ENCODE measurements around the gene LRRFIP2.
"Not testable (repeated sequence)": the region's sequence is repeated elsewhere in the genome, so short reads cannot be mapped to it uniquely, and the experiment has no call there.

The LRRFIP2 gene

GRCh38 chr3:37183976-37184375, 9.6 kb upstream of the LRRFIP2 start:
- no peak for DNase-seq (ENCODE audit: low spot score)

DNA sequence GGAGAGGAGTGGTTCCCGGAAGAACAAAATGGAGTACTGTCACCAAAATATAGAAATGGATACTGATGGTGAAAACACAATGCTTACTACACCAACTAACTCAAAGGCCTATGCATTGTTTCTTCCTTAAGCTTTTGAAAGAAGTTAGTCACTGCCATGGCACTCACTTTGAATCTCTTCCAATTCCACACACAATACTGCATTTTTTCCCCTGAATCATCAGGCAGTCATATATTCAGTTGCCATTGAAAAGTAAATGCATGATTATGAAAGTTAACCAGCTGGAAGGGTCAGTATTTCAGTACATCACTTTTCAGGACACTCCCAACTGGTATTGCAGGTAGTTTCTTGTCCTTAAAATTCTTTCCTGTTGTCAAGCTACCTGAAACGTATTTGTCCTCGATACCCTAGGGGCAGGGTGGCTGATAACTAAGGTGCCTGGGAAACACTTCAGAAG, 9.0 kb upstream of the LRRFIP2 start:
- DNase-seq (ENCODE audit: low spot score), result no peak

- no peak for DNase-seq (ENCODE audit: low spot score)
Observed at GRCh38 chr3:37182816-37183215, 8.4 kb upstream of the LRRFIP2 start.

DNA sequence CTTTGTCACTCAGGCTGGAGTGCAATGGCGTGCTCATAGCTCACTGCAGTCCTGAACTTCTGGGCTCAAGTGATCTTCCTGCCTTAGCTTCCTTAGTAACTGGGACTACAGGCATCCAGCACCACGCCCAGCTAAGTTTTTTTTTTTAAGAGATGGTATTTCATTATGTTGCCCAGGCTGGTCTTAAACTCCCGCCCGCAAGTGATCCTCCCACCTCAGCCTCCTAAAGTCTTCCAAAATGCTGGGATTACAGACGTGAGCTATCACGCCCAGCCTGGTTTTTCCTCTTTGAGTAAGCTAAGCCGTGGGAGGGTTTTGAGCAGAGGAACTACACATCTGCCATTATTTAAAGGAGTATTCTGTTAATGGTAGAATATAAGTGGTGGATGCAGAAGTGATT, 7.4 kb upstream of the LRRFIP2 start:
- no peak for DNase-seq (ENCODE audit: low spot score)

DNA sequence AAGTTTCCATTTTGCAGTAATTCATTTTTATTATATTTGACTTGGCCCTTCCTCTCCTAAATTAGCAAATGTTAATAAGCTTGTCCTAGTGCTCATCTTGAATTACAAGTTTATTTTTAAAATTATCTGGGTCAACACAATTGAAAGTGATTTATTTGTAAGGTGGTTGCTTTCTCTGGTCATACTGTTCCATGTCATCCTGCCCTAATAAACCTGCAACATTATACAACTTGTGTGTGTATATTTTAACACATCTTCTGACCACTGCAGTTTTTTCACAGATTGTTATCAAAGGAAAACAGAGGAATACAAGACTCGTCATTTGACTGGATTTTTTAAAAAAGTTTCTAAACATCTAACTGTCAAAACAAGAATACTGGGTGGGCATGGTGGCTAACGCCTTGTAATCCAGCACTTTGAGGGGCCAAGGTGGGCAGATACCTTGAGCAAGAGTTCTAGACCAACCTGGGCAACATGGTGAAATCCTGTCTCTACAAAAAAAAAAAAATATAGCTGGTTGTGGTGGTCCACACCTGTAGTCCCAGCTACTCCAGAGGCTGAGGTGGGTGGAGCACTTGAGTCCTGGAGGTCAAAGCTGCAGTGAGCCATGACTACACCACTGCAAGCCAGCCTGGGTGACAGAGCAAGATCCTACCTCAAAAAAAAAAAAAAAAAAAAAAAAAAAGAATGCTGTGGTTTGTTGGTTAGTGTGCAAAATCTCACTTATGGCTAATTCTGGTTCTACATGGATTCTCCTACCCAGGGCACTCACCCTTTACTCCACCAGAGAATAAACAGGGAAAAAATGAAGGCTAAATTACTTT, 5.0 kb upstream of the LRRFIP2 start:
- no peak for DNase-seq (ENCODE audit: low spot score)

DNA sequence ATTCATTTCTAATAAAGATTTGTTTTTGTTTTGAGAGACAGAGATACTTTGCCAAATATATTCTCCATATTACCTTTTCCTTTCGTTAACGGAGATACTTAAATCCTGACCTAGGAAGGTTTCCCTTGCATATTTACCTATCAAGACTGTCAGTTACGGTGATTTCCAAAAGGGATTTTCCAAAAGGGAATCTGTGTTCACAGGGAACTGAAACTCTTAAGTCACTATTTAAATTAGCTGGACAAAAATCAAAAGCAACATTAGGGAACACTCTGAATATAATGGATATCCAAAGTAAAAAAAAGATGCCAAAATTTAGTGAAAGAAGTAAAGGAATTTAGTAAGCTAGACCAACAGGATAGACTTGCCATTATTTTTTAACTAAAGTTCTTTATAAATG, 576 bp downstream of the LRRFIP2 start:
- no peak for DNase-seq (ENCODE audit: low spot score)

GRCh38 chr3:37171144-37171543, 3.2 kb downstream of the LRRFIP2 start:
- no peak for DNase-seq (ENCODE audit: low spot score)

DNA sequence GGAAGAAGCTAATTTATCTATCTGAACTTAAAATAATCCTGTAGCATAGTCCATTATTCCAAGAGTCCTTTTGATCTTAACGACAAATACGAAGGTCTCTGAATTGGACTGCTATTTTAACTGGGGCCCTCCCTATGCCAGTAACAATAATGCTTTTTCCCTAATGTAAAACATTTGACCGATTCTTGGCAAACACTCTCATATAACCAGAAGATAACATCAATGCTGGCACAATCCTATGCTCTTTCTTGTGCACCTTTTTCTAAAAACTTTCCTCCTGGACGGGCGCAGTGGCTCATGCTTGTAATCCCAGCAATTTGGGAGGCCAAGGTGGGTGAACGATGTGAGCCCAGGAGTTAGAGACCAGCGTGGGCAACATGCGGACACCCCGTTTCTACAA, 3.9 kb downstream of the LRRFIP2 start:
- no peak for DNase-seq (ENCODE audit: low spot score)

GRCh38 chr3:37170060-37170459, 4.3 kb downstream of the LRRFIP2 start:
- DNase-seq (ENCODE audit: low spot score), result no peak

- DNase-seq (ENCODE audit: low spot score), result no peak
Observed at GRCh38 chr3:37168896-37169295, 5.5 kb downstream of the LRRFIP2 start.

- DNase-seq (ENCODE audit: low spot score), result no peak
Observed at GRCh38 chr3:37163262-37164015, 10.9 kb downstream of the LRRFIP2 start.

DNA sequence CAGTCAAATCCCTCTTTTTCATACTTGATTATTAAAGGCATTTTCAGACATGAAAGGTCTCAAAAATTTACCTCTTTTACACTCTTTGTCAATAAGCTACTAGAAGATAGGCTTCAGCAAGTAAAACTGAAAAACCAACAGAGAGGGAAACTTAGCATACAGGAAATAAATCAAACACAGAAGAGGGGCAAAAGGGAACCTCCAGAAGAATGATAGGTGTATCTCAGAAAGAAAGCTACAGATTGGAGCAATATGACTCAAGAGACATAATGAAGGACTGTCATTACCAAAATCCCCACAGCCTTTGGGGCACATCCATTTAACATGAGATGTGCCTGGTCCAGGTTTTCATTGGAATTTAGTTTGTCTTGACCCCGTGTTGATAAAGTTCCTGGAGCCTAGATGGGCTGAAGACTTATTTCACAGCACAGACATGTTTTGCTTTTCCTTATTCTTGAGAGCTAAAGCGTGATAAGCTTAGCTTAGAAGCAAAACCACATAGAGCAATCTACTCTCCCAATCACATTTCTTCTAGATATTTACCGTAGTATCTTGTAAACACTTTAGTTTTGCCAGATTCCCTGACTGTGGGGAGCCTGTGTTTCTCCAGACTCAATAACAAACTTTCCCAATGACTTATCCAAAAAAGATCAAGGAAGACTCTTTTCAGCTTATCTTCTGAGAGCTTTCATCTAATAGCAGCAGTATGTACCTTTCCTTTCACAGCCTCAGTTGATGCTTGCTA, 11.7 kb downstream of the LRRFIP2 start:
- DNase-seq (ENCODE audit: low spot score), result no peak

- DNase-seq (ENCODE audit: low spot score), result no peak
Observed at GRCh38 chr3:37161351-37161750, 13.0 kb downstream of the LRRFIP2 start.

DNA sequence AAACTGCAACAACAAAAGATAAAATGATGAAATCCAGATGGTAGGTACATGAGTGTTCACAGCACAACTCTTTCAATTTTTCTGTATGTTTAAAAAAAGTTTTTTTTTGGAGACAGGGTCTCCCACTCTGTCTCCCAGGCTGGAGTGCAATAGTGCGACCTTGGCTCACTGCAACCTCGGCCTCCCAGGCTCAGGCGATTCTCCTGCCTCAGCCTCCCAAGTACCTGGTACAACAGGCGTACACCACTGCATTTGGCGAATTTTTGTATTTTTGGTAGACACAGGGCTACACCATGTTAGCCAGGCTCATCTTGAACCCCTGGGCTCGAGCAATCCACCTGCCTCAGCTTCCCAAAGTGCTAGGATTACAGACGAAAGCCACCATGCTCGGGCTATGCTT, 18.6 kb downstream of the LRRFIP2 start:
- DNase-seq (ENCODE audit: low spot score), result no peak

DNA sequence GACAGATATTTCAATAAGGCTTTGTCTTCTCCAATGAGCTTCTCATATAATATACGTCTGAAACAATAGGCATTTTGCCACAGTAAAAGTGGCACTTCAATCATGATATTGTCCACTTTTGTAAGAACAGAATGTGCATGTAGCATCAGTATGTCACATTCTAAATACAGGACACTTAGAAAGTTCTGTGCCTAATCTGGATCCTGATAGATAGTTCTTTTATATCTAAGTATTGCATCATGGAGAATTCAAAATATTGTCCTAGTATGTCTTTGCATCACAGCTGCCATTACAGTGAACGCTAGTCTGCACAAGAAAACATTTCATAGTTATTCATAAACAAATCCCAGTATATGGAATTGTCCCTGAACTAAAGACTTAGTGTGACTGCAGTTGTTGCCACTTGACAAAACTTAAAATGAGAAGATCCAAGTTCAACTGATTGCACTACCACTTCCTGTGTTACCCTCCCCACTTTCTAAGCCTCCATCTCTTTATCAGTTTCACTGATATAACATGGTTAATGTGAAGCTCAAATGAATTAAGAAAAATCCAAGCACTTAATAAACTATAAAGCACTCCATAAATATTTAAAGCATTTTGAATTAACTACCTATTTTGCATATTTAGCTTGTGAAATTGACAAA, 19.6 kb downstream of the LRRFIP2 start:
- no peak for DNase-seq (ENCODE audit: low spot score)

GRCh38 chr3:37150621-37151020, 23.8 kb downstream of the LRRFIP2 start:
- no peak for DNase-seq (ENCODE audit: low spot score)

GRCh38 chr3:37149257-37149656, 25.1 kb downstream of the LRRFIP2 start:
- DNase-seq (ENCODE audit: low spot score), result no peak

DNA sequence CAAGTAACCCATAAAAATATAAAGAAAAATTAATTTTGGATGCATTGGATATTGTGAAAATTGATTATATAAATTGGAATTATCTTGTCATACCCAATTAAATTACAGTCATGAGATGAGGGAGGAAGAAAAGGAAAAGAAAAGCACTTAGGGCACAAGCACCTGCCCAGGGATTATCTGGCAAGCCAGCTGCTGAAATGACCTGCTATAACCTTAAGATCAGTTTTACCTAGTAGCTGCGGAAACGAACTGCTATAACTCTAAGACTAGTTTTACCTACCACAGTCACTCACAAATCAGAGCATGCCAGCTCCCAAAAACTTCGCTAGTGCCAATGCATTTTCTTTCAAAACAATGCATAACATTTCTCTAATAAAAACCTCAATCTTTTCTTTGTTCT, 26.2 kb downstream of the LRRFIP2 start:
- no peak for DNase-seq (ENCODE audit: low spot score)

DNA sequence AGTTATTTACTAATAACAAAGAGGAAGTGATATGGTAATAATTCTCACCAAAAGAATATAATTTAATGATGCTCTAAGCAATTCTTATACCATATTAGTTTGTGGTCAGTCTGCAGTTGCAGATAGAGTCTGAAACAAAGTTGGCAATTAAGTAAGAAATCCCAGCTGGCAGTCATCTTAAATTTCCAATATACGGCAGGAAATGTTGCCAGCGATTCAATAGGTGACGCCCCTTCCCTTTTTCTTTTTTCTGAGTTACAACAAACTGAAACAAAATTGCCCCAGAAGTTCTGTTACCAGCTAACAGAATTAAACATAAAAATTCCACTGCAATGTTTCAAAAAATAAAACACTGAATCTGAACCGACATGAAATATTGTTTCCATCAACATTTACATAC, 26.7 kb downstream of the LRRFIP2 start:
- DNase-seq (ENCODE audit: low spot score), result no peak

DNA sequence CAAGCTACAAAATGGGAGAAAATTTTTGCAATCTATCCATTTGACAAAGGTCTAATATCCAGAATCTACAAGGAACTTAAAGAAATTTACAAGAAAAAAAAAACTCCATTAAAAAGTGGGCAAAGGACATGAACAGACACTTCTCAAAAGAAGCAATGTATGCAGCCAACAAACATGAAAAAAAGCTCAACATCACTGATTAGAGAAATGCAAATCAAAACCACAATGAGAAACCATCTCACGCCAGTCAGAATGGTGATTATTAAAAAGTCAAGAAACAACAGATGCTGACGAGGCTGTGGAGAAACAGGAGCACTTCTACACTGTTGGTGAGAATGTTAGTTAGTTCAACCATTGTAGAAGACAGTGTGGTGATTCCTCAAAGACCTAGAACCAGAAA, 27.5 kb downstream of the LRRFIP2 start:
- not testable (repeated sequence) for DNase-seq (ENCODE audit: low spot score)

GRCh38 chr3:37145611-37146010, 28.8 kb downstream of the LRRFIP2 start:
- no peak for DNase-seq (ENCODE audit: low spot score)

DNA sequence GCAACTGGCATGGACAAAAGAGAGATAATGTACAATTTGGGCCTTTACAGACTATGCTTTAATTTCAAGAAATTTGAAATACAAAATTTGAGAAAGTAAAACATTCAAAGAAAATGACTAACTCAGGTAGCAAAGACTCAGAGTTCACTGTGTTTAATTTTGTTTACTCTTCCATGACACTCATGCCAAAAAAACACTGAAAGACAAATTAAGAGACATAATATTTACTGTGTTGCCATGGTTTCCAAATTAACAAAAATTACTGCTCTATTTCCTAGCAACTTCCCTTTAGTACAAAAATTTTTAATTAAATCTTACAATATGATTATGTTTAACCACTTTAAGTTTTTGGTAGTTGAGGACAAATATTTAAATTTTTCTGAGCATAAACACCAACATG, 29.6 kb downstream of the LRRFIP2 start:
- DNase-seq (ENCODE audit: low spot score), result no peak

Data from CD4-positive, alpha-beta T cell treated with Interleukin-6 at 100 ng/mL for 8 hours (primary cell).